ENCODE data around the gene ADIPOR2.

- TF ChIP-seq E2F6 (IDR thresholded peaks at IDR 0.05; ENCODE audit: borderline replicate concordance, low read depth) = no peak
- no peak for TF ChIP-seq CTCF (IDR thresholded peaks at IDR 0.05)
- no peak for TF ChIP-seq MAX (IDR thresholded peaks at IDR 0.05)
- no peak for TF ChIP-seq CHD2 (IDR thresholded peaks at IDR 0.05; ENCODE audit: low read length, partially characterized antibody)
- no peak for TF ChIP-seq REST (IDR thresholded peaks at IDR 0.05)
- TF ChIP-seq USF2 (IDR thresholded peaks at IDR 0.05) = no peak
- no peak for TF ChIP-seq TP53 (CRISPR knock-in tag; IDR thresholded peaks at IDR 0.05)
- no peak for TF ChIP-seq ESRRA (IDR thresholded peaks at IDR 0.05; ENCODE audit: borderline replicate concordance, low read length)
- no peak for TF ChIP-seq SMC3 (IDR thresholded peaks at IDR 0.05)
- TF ChIP-seq ZSCAN20 (CRISPR knock-in tag; IDR thresholded peaks at IDR 0.05) = no peak
- TF ChIP-seq POLR2A (IDR thresholded peaks at IDR 0.05; ENCODE audit: low read length) = no peak
- TF ChIP-seq TFCP2L1 (CRISPR knock-in tag; IDR thresholded peaks at IDR 0.05) = no peak
- TF ChIP-seq EP300 (IDR thresholded peaks at IDR 0.05) = no peak
- TF ChIP-seq ZNF302 (CRISPR knock-in tag; IDR thresholded peaks at IDR 0.05) = no peak
Measured at GRCh38 chr12:1825382-1826102, 134.7 kb downstream of the ADIPOR2 start.
